H9 (cell line): ENCODE results near the gene KRTAP19-8. TPM values are rescaled to one million over a fixed set of nuclear protein-coding genes. Genes with fewer than 3 reads are reported as not detected.

Experiments used
- DNase-seq: peaks from one replicate; pipeline ENCODE4 v3.0.0-alpha.2; 2017
- H2AFZ ChIP-seq: one replicate; pipeline ENCODE4 v1.6.1; 2013; ENCODE audit warnings: mild to moderate bottlenecking, low read length, control low read depth, moderate library complexity
- H2AK5ac ChIP-seq: 2 replicates; pipeline ENCODE4 v1.6.1; 2013; ENCODE audit warnings: low read length, control low read depth, mixed read lengths; ENCODE audit not compliant: insufficient read length
- H2BK120ac ChIP-seq: one replicate; pipeline ENCODE4 v1.6.1; 2013; ENCODE audit warnings: low read depth, mild to moderate bottlenecking, low read length, control low read depth, inconsistent platforms; ENCODE audit not compliant: poor library complexity, severe bottlenecking
- H2BK12ac ChIP-seq: 2 replicates; pipeline ENCODE4 v1.6.1; 2013; ENCODE audit warnings: low read length, control low read depth, mixed read lengths, low read depth; ENCODE audit not compliant: insufficient read length
- H2BK15ac ChIP-seq: 2 replicates; pipeline ENCODE4 v1.6.1; 2013; ENCODE audit warnings: low read depth, low read length, control low read depth
- H2BK20ac ChIP-seq: one replicate; pipeline ENCODE4 v1.6.1; 2013; ENCODE audit warnings: low read depth, mild to moderate bottlenecking, low read length, control low read depth, inconsistent platforms; ENCODE audit not compliant: poor library complexity, severe bottlenecking
- H2BK5ac ChIP-seq: 2 replicates; pipeline ENCODE4 v1.6.1; 2013; ENCODE audit warnings: low read length, control low read depth, mixed read lengths; ENCODE audit not compliant: insufficient read length
- H3K14ac ChIP-seq: 2 replicates; pipeline ENCODE4 v1.6.1; 2013; ENCODE audit warnings: low read length, control low read depth; ENCODE audit not compliant: insufficient read depth
- H3K18ac ChIP-seq: 2 replicates; pipeline ENCODE4 v1.6.1; 2013; ENCODE audit warnings: low read depth, mild to moderate bottlenecking, mixed read lengths, low read length, control low read depth; ENCODE audit not compliant: insufficient read length
- H3K23ac ChIP-seq: 2 replicates; pipeline ENCODE4 v1.6.1; 2013; ENCODE audit warnings: low read length, control low read depth, mixed read lengths, low read depth; ENCODE audit not compliant: insufficient read length
- H3K23me2 ChIP-seq: 2 replicates; pipeline ENCODE4 v1.6.1; 2013; ENCODE audit warnings: low read depth, mild to moderate bottlenecking, mixed read lengths, low read length, control low read depth; ENCODE audit not compliant: insufficient read length, poor library complexity, severe bottlenecking
- H3K27ac ChIP-seq: 2 replicates; pipeline ENCODE4 v1.5.1; 2013; ENCODE audit warnings: low read length, control low read depth, mixed read lengths, low read depth; ENCODE audit not compliant: insufficient read length
- H3K27me3 ChIP-seq: 2 replicates; pipeline ENCODE4 v1.6.1; 2013; ENCODE audit warnings: low read length, control low read depth, inconsistent platforms; ENCODE audit not compliant: insufficient read depth
- H3K4ac ChIP-seq: 2 replicates; pipeline ENCODE4 v1.6.1; 2013; ENCODE audit warnings: low read depth, mild to moderate bottlenecking, control low read depth, inconsistent platforms, low read length, moderate library complexity
- H3K4me1 ChIP-seq: 2 replicates; pipeline ENCODE4 v1.6.1; 2013; ENCODE audit warnings: low read length, control low read depth, inconsistent platforms; ENCODE audit not compliant: insufficient read depth
- H3K4me2 ChIP-seq: 2 replicates; pipeline ENCODE4 v1.6.1; 2013; ENCODE audit warnings: low read length, control low read depth, mixed read lengths; ENCODE audit not compliant: insufficient read length, insufficient read depth
- H3K56ac ChIP-seq: 2 replicates; pipeline ENCODE4 v1.6.1; 2013; ENCODE audit warnings: low read depth, mild to moderate bottlenecking, mixed read lengths, low read length, control low read depth; ENCODE audit not compliant: insufficient read length
- H3K79me1 ChIP-seq: 2 replicates; pipeline ENCODE4 v1.6.1; 2013; ENCODE audit warnings: low read depth, mild to moderate bottlenecking, moderate library complexity, low read length, control low read depth, inconsistent platforms; ENCODE audit not compliant: insufficient read depth, poor library complexity, severe bottlenecking
- H3K79me2 ChIP-seq: 2 replicates; pipeline ENCODE4 v1.6.1; 2013; ENCODE audit warnings: low read length, control low read depth, inconsistent platforms; ENCODE audit not compliant: insufficient read depth
- H3K9ac ChIP-seq: 2 replicates; pipeline ENCODE4 v1.6.1; 2013; ENCODE audit warnings: low read length, control low read depth, mixed read lengths; ENCODE audit not compliant: insufficient read length; ENCODE audit errors: extremely low read depth
- H3K9me3 ChIP-seq: one replicate; pipeline ENCODE4 v1.6.1; 2013; ENCODE audit warnings: low read depth, low read length, inconsistent platforms; ENCODE audit not compliant: control insufficient read depth
- H3T11ph ChIP-seq: one replicate; pipeline ENCODE4 v1.6.1; 2013; ENCODE audit warnings: mild to moderate bottlenecking, low read length, control low read depth, inconsistent platforms
- H4K20me1 ChIP-seq: one replicate; pipeline ENCODE4 v1.6.1; 2013; ENCODE audit not compliant: control insufficient read depth, insufficient read length, insufficient read depth
- H4K5ac ChIP-seq: 2 replicates; pipeline ENCODE4 v1.6.1; 2013; ENCODE audit warnings: low read depth, mild to moderate bottlenecking, mixed read lengths, low read length, control low read depth; ENCODE audit not compliant: insufficient read length
- H4K8ac ChIP-seq: replicated peaks from 2 replicates; pipeline ENCODE4 v1.6.1; 2013; ENCODE audit warnings: low read length, control low read depth, mixed read lengths, low read depth; ENCODE audit not compliant: insufficient read length
- H4K91ac ChIP-seq: 2 replicates; pipeline ENCODE4 v1.6.1; 2013; ENCODE audit warnings: low read depth, mild to moderate bottlenecking, moderate library complexity, mixed read lengths, low read length, control low read depth; ENCODE audit not compliant: insufficient read length
- H3K27ac Mint-ChIP-seq, 3 experiments: 2 replicates in 2 of 3; 3 replicates in 1 of 3; pipeline ENCODE4 v1.8.0; 2020 to 2021; ENCODE audit warnings: mixed read lengths in 3 of 3, mild to moderate bottlenecking in 1 of 3, moderate library complexity in 1 of 3
- H3K27me3 Mint-ChIP-seq: 2 replicates; pipeline ENCODE4 v1.8.0; 2021; ENCODE audit warnings: low read depth, mild to moderate bottlenecking, moderate library complexity, mixed read lengths
- H3K36me3 Mint-ChIP-seq, 3 experiments: 2 replicates in 2 of 3; 3 replicates in 1 of 3; pipeline ENCODE4 v1.8.0; 2020 to 2021; ENCODE audit warnings: low read depth in 3 of 3, mixed read lengths in 3 of 3; ENCODE audit not compliant: insufficient read depth in 1 of 3
- H3K4me1 Mint-ChIP-seq, 2 experiments: 2 replicates each; pipeline ENCODE4 v1.8.0; 2020; ENCODE audit warnings: mixed read lengths in 2 of 2
- H3K4me3 Mint-ChIP-seq, 2 experiments: 2 replicates in 1 of 2; 3 replicates in 1 of 2; pipeline ENCODE4 v1.8.0; 2020 to 2021; ENCODE audit warnings: mild to moderate bottlenecking in 2 of 2, mixed read lengths in 2 of 2, moderate library complexity in 1 of 2
- H3K9me3 Mint-ChIP-seq, 2 experiments: 2 replicates in 1 of 2; 3 replicates in 1 of 2; pipeline ENCODE4 v1.8.0; 2020; ENCODE audit warnings: mild to moderate bottlenecking in 2 of 2, mixed read lengths in 2 of 2, moderate library complexity in 1 of 2
- CTCF ChIP-seq: fragments of 200-600 bp; sonication (generic); conservative IDR thresholded peaks from 3 replicates; pipeline ENCODE4 v1.8.0; 2021; ENCODE audit warnings: antibody characterized with exemption, mild to moderate bottlenecking
- total RNA-seq: library from RNA; stranded (reverse); gene quantifications from 2 replicates; pipeline ENCODE4 v1.2.1, GENCODE V29; 2021

Gene KRTAP19-8
- total RNA-seq, 1 experiment from 2014 or later: not detected

DNA sequence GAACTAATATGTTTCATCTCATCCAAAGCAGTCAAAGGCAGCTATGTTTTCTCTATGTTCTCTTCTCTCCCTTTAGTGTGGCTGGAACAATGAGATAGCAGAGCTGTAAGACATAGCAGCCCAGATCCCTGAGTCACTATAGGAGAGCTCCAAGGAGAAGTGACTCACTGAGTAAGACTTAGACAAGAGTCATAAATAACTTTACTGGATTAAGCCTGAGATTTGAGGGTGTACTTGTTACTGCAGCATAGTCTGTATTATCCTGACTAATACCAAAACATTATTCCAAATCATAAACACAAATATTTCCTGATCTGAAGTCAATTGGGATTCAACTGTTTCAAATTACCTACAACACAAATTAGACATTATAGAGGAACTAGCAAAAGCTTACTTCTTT, 3.9 kb downstream of the KRTAP19-8 start:
- Histone ChIP-seq H4K91ac (no peak overlapping the region), H4K8ac (no peak overlapping the region), H3K23me2 (no peaks in the 10 kb centered on the region), H2AK5ac (no peak overlapping the region), H3K9ac (no peak overlapping the region), H2BK15ac (no peak overlapping the region), H3K56ac (no peak overlapping the region), H2AFZ (no peak overlapping the region), H3K14ac (no peak overlapping the region), H2BK20ac (no peak overlapping the region), H3K27me3 (no peaks in the 10 kb centered on the region), H3K4me1 (no peaks in the 10 kb centered on the region), H2BK5ac (no peak overlapping the region), H3K79me2 (no peaks in the 10 kb centered on the region), H3K9me3 (no peaks in the 10 kb centered on the region), H3K18ac (no peak overlapping the region), H4K20me1 (no peaks in the 10 kb centered on the region), H3K4me2 (no peak overlapping the region), H3K79me1 (no peaks in the 10 kb centered on the region), H2BK120ac (no peak overlapping the region), H2BK12ac (no peak overlapping the region), H3K23ac (no peak overlapping the region), H3K4ac (no peak overlapping the region), H3T11ph (no peak overlapping the region), H3K27ac (no peak overlapping the region), H4K5ac (no peak overlapping the region)
- Mint-ChIP-seq H3K4me1 (no peaks in the 10 kb centered on the region), H3K27ac (no peak overlapping the region), H3K36me3 (no peaks in the 10 kb centered on the region), H3K4me3 (no peak overlapping the region), H3K27me3 (no peaks in the 10 kb centered on the region), H3K9me3 (no peaks in the 10 kb centered on the region)
- DNase-seq: no peak
- no peak for TF ChIP-seq CTCF
